CD4-positive, alpha-beta T cell treated with Interleukin-2 at 100 ng/mL for 4 hours (primary cell): ENCODE results near the gene FAM13B.
"Not testable (repeated sequence)": the region's sequence is repeated elsewhere in the genome, so short reads cannot be mapped to it uniquely, and the experiment has no call there.

Experiments
- DNase-seq: peaks from one replicate; pipeline ENCODE4 v3.0.0-alpha.2; 2020; ENCODE audit warnings: low spot score

FAM13B gene

DNA sequence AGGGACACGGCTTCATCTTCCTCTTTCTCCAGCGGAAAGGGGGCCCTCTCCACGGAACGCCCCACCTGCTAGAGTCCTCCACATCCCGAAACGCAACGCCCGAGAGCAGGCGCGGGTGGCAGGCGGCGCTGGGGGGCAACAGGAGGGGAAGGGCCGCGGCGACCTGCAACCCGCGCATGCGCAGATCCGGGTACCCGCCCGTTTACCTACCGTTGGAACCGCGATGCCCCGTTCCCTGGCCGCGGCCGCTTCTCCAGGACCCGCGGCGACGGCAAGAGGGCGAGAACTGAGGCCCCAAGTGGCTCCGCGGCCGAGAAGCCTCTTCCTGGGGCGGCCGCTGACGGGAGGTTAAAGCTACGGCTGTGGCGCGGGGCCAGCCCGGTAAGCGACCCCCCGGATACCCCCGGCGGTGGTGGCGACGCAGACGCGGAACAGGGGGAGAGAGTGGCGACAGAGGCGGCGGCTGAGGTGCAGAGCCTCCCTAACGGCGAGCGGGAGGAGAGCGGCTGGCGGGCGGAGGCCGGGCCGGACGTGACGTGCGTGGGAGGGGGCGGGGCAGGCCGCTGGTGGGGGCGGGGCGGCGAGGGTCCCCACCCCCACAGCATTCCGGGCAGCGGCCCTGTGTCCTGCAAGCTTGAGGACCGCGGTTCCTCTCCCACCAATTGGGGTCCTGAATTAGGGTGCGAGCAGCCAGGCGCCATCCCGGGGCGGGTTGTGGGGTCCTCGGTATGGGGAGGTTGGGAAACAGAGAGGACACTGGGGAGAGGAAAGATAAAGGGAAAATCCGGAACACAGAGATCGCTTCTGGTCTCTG lies at the start of gene FAM13B:
FAM13B (minus strand) TSS at position 508 of the 814 bp plus-strand sequence. CDS start 13,968 bp downstream, outside the sequence.
- DNase-seq = peak; percentile 79

DNA sequence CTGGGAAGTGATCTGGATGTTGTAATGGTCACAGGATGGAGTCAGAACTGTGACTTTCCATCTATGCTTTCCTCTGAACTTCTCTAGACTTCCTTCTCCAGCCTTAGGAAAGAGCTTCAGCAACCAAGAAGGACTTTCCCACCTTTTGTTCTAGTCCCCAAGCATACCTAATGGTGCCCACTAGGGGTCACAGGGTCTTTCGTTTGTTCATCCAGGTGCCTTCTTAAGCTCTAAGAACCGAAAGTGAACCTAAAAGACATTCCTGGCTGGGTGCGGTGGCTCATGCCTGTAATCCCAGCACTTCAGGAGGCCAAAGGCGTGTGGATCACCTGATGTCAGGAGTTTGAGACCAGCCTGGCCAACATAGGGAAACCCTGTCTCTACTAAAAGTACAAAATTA lies 49.2 kb upstream of the FAM13B start:
- no peak for DNase-seq

DNA sequence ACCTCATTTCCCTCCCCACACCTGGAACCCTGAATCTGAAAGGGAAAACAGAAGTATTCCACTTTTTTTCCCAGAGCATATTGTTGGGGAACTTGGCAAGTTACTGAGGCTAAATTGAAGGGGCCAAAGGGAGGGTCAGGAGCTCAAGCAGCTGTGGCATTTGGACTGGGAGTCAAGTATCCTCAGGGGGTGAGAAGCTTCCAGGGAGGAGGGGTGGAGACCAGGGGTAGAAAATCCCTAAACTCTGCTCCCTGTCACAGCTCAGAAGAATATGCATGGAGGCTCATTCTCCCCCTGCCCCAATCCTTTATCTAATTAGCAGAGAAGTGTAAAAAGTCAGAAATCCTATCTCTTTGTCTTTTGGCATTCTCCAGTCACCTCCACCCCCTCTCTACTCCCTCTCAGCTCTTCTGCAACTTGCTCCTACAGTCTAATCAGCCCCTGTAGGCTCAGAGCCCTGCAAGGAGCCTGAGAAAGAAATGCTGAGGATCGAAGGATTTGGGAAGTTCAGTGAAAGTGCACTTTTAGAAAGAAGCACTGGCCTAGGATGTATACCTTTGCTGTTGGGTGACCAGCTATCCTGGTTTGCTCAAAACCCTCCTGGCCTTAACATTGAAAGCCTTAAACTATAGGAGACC lies 45.2 kb upstream of the FAM13B start:
- no peak for DNase-seq

DNA sequence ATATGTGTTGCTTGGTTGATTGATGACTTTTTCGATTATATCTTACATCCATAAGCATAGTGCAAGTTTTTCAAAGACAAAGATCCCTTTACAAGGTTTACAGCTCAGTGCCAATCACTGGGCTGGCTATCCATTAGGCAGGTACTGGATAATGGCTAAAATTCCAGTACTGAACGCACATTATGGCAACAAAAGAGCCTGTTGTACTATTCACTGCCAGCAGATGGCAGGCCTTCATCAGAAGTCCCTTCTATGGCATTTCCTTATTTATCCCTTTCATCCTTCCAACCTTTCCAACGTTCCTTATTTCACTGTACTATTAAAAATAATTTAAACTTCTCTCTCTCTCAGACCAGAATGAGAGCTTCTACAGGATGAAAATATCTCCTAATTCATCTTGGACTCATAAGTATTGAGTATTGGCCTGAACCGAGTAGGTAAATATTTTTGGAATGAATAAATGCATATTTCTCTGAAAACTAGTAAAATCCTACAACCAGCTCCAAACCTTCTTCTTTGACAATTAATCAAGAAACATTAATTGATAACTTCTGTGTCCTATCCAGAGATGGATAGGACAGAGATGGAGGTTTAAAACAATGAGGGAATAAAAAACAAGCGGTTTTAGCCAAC lies 44.3 kb upstream of the FAM13B start:
- DNase-seq = peak; percentile 45

DNA sequence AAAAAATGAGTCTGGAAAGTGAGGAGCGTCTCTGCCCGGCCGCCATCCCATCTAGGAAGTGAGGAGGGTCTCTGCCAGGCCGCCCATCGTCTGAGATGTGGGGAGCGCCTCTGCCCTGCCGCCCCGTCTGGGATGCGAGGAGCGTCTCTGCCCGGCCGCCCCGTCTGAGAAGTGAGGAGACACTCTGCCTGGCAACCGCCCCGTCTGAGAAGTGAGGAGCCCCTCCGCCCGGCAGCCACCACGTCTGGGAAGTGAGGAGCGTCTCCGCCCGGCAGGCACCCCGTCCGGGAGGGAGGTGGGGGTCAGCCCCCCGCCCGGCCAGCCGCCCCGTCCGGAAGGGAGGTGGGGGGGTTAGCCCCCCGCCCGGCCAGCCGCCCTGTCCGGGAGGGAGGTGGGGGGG lies 37.1 kb upstream of the FAM13B start:
- not testable (repeated sequence) for DNase-seq

DNA sequence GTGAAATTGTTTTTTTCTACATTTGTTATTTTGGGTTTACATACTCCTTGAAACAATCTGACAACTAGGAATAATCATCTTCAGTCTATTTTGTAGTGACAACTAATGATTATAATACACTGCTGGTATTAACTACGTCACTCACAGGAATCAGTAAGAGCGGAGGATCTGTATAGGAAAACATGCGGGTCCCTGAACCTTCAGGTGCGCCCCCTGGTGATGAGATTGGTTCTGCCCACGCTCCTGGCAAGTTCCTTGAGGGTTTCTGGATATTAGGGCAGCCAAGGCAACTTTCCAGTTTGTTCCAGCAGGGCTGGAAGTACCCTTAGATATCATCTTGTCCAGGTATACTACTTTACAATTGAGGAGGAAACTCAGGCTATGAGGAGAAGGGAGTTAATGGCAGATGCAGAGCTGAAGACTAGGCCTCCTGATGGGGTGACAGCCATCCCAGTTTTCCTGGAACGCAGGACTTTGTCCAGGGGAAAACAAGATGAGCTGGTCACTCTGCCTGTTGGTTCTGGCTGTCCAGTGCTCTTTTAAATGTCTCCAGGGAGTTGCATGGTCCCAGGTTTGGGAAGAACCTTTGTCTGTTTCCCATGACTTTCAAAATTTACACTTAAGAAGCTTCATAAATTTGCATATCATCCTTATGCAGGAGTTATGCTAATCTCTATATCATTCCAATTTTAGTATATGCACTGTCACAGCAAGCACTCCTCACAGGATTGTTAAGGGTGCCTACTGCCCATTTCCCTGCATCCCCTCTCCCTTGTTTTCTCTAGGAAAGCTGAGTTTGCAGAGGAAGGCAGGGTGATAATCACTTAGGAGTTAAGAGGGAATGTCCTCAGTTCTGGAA lies 36.1 kb upstream of the FAM13B start:
- peak; percentile 70 for DNase-seq

DNA sequence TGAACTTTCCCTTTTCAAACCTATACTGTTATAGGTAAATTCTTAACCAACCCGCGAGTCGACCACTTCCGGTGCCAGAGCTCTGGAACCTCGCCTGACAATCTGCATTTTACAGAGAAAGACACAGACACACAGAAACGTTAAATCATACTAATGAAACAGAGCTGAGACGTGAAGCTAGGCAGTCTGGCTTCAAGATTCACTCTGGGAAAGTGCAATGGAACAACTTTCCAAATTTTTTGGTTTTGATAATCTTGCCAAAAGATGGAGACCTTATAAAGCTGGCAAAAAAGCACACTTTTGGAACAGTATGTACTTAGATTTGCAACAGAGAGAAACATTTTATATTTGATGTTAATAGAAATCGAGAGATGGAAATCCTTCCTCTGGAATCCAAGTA lies 35.1 kb upstream of the FAM13B start:
- DNase-seq = no peak

DNA sequence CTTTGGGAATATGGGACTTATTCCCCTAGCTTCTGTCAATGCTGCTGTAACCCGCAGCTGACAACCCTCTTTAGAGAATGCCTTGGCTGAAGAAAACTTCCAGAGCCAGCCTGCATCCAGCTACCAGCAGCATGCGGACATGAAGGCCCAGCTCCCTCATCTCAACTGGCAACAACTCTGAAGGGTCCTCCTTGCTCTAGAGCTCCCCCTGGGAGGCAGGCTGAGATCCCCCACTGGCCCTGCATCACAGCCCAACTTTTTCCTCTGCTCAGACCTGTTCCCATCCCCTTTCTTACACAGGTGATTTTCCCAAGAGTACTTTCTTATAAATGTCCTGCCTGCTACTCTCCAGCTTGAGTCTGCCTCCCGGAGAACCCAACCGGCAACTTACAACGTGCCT lies 32.2 kb upstream of the FAM13B start:
- DNase-seq = no peak

DNA sequence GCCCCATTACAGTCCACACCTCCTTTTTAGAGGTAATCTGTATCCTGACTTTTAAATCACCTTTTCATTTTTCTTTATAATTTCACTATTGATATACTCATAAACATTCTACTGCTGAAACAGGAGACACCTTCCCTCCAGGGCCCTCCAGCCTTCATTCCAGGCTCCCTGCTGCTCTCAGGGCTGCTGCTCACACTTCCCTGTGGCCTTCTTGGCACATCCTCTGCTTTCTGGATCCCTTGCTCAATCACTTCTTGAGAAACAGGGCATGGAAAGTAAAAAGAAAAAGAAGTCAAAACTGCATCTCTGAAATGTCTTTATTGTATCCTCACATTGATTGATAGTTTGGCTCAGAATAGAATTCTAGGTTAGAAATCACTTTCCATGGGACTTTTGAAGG lies 31.6 kb upstream of the FAM13B start:
- no peak for DNase-seq

DNA sequence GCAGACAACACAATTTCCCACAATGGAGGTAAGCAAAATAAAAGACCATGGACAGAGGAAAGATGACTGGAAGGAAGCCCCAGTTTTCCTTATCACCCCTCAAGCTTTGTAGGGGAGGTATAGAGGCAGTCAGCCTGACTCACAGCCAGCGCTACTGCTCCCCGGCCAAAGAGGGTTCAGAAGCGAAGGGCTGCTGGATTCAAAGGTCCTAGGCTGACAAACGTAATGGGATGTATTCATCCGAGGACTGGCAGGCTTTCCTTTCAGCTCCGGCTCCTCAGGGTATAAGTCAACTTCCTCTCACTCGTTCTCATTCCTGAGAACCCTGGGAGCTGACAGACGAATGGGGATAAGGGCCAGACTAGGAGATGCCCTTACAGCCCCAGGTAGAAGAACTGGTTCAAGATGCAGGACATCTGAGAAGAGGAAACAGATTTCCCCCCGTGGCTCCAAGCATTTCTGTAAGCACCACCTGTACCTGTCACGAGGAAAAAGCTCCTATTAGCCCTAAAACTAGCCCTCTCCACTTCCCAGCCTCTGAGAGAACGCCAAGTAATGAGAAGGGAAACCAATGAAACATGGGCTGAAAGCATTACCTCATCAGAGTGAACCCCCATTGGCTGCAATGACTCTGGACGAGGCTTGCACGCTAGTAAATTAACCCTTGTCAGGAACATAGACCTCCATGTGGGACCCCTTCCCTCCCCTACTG lies 22.1 kb upstream of the FAM13B start:
- DNase-seq = no peak

DNA sequence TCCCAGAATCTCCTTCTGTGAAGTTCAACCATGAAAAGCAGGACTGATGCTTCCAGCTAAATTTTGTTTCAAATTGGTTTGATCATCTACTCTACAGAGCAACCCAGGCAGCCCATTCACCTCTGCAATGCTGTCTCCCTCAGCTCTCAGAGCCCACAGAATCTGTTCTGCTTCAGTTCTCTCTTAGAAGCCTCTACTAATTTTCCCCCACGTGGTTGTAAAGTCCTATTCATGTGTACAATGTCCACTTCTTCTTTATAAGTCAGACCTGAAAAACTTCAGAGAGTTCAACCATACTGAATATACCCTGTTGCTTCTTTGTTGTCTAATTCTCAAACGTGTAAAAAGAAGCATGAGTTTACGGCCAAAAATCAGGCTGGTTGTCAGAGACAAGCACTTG lies 21.3 kb upstream of the FAM13B start:
- DNase-seq = no peak

DNA sequence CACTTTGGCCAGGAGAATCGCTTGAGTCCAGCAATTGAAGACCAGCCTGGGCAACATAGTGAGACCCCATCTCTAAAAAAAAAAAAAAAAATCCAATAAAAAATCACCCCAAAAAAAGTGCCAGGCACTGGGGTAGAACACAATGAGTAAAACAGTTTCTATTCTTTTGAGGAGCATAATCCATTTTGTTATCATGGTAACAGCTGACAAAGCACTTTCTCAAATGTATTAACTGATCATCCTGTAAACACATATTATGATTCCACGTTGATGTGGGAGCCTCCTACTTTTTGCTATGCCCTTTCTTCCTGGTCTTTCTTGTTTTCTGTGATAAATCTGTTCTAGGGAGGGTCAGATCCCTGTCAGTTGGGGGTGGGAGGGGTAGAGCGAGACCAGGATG lies 20.7 kb upstream of the FAM13B start:
- no peak for DNase-seq

DNA sequence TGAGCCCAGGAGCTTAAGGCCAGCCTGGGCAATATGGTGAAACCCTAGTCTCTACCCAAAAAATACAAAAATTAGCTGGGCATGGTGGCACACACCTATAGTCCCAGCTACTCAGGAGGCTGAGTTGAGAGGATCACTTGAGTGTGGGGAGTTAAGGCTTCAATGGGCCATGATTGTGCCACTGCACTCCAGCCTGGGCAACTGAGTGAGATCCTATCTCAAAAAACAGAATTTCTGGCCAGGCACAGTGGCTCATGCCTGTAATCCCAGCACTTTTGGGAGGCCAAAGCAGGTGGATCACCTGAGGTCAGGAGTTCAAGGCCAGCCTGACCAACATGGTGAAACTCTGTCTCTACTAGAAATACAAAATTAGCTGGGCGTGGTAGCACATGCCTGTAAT lies 19.8 kb upstream of the FAM13B start:
- DNase-seq = not testable (repeated sequence)

DNA sequence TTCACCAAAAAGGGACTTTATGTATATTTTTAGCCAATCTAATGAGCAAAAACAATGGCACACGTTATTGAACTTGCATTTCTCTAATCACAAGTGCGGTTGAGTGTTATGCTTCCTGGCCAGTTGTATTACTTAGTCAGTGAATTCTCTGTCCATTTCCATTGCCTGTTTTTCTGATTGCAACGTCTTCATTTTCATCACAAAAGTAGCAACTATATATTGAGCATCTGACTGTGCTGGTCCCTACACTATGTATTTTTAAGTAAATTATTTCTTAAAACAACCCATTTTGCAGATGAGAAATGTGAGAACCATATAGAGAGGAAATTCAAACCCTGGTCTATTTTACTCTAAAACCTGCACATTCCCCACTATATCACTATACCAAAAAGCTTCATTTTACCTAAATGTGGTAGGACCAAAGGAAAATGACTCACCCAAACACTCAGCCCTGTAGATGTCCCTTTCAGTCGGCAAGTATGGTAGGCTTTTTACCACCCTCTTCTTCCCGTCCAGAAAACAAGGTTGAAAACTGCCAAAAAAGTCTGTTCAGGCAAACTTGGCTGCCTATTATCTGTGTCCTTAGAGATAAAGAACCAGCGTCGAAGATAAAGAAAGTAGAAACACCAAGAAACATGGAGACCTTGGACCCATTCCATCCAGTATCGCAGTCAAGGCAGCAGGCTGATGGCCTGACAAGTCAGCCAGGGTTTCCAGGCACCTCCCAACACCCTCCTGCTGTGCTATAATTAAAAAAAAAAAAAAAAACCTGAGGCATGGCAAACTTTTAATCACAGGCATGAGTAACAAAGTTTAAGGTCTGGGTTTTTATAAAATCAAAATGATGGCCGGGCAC lies 18.8 kb upstream of the FAM13B start:
- no peak for DNase-seq

DNA sequence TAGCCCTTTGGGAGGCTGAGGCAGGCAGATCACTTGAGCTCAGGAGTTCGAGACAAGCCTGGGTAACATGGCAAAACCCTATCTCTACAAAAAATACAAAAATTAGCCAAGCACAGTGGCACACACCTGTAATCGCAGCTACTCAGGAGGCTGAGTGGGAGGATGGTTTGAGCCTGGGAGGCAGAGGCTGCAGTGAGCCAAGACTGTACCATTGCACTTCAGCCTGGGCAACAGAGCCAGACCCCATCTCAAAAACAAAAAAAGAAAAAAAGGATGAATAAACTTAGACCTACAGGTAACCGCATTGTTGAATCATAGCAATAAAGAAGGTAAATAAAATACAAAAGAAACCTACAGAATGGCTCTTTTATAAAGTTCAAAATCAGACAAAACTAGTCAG lies 12.4 kb upstream of the FAM13B start:
- DNase-seq = not testable (repeated sequence)

DNA sequence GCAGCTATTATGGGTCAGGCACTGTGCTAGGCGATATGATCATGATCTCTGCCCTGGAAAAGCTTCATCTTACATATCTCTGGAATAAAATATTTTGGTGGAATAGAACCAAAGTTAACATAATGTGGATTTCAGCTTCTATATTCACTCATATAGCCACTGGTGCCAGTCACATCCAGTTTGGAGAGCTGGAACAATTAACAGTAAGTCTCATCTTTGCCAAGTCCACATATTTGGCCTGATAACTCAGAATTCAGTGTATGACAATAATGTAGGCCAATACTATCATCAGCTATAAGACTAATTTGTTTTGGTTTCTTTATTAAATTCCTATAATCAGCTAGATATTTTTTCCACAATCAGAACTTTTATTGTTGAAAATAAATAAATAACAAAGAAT lies 5.9 kb upstream of the FAM13B start:
- no peak for DNase-seq

DNA sequence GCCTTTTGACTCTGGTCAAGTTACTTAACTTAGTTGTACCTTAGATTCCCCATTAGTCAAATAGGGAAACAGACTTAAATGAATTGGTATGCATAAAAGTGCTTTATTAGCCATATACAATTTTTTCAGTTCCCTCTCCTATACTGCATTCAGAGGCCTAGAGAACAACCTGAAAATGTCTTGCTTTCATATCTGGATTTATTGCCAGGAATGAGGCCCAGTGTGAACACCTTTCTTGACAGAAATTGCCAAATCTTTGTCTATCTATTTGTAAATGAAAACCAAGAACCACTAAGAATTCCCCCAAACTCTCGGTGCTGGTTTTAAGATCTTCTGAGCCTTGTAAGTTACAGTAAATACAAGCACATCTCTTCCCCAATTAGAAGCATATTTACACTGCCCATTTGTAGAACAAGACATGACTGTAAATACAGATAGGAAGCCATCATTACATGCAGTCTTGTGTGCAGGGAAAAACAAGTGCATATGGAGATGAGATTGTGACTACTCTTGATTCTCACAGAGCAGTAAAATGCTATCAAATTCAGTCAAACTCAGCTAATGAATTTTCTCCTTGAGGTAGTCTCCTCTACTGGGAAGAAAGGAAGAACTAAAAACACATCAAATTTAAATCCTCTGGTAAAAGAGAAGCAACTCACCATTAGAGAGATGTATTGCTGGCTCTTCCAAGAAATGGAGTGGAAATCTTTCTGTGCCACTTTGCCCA lies 5.2 kb upstream of the FAM13B start:
- no peak for DNase-seq

DNA sequence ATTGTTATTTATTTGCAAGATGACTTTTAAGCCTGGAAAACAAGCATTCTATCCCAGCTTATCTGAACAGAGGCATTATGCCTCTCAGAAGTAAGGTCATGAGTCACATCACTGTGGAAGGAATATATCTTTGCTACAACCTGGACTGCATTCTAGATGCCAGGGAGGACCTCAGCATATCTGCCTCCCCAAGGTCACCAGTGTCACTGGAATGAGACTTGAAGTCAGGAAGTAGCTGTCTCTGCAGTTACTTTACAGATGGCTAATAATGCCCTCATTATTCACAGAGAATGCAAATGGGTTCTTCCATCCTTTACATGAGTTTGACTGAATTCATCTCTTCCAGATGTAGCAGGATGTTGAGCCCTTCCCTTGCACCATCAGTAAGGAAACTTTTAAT lies 4.4 kb upstream of the FAM13B start:
- DNase-seq = no peak

DNA sequence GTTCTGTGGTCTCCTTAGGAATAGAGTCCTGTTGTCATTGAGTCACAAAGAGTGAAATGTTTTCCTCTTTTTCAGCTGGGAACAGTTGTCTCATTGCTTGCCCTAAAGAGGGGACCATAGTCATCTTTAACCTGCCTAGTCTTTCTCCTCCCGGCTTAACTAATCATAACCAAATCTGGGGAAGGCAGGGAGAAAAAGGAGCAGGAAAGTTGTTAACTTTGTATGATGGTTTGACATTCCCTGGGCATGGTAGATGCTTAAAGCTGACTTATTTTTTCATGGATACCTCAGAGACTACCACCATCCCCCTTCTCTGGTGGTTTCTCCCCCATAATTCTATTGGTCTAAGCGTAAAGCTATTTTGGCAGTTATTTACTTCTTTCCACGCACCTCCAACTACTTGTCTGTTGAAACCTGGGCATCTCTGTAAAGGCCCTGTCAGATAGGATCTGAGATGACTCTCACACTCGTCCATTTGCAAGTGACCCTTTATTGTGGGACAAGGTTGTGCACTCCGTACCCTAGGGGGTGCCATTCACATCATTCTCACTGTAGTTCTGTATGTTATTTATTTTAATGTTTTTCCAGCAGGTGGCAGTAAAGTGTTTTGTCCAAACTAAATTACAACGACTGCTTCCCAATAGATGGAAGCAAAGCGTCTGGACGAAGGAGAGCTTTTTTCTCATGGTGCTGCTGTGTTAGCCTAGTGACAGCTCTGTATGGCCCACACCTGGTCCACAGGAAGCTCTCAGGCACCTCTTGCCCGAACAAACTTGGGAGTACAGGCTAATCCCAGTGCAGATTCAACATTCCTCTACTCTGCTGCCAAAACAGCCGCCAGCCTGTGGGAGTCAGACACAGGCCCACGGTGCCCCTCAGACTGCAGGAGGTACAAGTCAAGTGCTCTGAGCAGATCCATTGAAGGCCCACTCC lies 3.0 kb upstream of the FAM13B start:
- peak; percentile 84 for DNase-seq
